Measurements from ENCODE around the gene CRYGA. TPM values are rescaled to one million over a fixed set of nuclear protein-coding genes. Genes with fewer than 3 reads are reported as not detected.

The CRYGA gene
- total RNA-seq, 2 donors from 2014 or later, result not detected

- 73 to 74% methylated on average over 9 of the region's 9 CpGs for WGBS, 2 donors
- ATAC-seq (no peak), DNase-seq (no peak)
- no peak overlapping the region for H3K4me3 ChIP-seq
- H3K4me1 ChIP-seq, result no peaks in the 10 kb centered on the region
- no peaks in the 10 kb centered on the region for H3K36me3 ChIP-seq (replicated peaks in 1 of 2; ENCODE audit: insufficient read depth in 1 of 2, low read depth in 2 of 2)
- no peaks in the 10 kb centered on the region for H3K27me3 ChIP-seq
- H3K27ac ChIP-seq, result no peak overlapping the region
- no peaks in the 10 kb centered on the region for H3K9me3 ChIP-seq
- TF ChIP-seq, protein P1, sequence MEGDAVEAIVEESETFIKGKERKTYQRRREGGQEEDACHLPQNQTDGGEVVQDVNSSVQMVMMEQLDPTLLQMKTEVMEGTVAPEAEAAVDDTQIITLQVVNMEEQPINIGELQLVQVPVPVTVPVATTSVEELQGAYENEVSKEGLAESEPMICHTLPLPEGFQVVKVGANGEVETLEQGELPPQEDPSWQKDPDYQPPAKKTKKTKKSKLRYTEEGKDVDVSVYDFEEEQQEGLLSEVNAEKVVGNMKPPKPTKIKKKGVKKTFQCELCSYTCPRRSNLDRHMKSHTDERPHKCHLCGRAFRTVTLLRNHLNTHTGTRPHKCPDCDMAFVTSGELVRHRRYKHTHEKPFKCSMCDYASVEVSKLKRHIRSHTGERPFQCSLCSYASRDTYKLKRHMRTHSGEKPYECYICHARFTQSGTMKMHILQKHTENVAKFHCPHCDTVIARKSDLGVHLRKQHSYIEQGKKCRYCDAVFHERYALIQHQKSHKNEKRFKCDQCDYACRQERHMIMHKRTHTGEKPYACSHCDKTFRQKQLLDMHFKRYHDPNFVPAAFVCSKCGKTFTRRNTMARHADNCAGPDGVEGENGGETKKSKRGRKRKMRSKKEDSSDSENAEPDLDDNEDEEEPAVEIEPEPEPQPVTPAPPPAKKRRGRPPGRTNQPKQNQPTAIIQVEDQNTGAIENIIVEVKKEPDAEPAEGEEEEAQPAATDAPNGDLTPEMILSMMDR (IDR thresholded peaks at IDR 0.05), result no peak
- TF ChIP-seq POLR2A (IDR thresholded peaks at IDR 0.05), result no peak
- intact Hi-C loops (cut with DNase I), result no loop called here
Observed at GRCh38 chr2:208174144-208174543, 10.8 kb upstream of the CRYGA start.

DNA sequence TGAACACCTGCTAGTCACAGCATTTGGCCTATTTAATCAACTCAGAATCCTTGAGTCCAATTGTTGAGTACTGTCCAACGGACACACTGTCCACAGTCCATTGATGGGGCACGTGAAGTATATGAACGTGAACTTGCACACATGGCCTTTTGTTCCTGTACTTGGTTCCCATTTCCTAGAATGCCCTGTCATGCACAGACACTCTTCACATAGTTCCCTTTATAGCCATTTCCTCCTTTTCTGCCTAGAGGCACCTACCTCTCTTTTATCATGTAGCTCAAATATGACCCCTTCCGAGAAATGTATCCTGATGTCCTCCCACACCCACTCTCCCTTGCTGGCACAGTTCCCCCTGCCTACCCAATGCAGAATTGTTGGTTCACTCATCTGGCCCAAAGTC is 8.7 kb upstream of the CRYGA start:
- H3K4me1 ChIP-seq, result no peaks in the 10 kb centered on the region
- TF ChIP-seq, protein P1 (IDR thresholded peaks at IDR 0.05), result no peak
- no peaks in the 10 kb centered on the region for H3K27me3 ChIP-seq
- intact Hi-C loops (cut with DNase I), result no loop called here
- H3K27ac ChIP-seq, result no peak overlapping the region
- no peaks in the 10 kb centered on the region for H3K9me3 ChIP-seq
- ATAC-seq (no peak), DNase-seq (peak in 1 of 4 donors; percentile 44)
- H3K36me3 ChIP-seq (replicated peaks in 1 of 2; ENCODE audit: insufficient read depth in 1 of 2, low read depth in 2 of 2), result no peaks in the 10 kb centered on the region
- WGBS, 2 donors, result 51 to 77% methylated on average over 4 of the region's 4 CpGs
- H3K4me3 ChIP-seq, result no peak overlapping the region

- no peak for DNase-seq
- Histone ChIP-seq H3K27me3 (no peaks in the 10 kb centered on the region), H3K4me3 (no peak overlapping the region), H3K36me3 (replicated peaks in 1 of 2; ENCODE audit: insufficient read depth in 1 of 2, low read depth in 2 of 2) (no peaks in the 10 kb centered on the region), H3K27ac (no peak overlapping the region), H3K9me3 (no peaks in the 10 kb centered on the region), H3K4me1 (no peaks in the 10 kb centered on the region)
- 70 to 87% methylated on average over 2 of the region's 2 CpGs for WGBS, 2 donors
- ATAC-seq, result no peak
- TF ChIP-seq, protein P1 (IDR thresholded peaks at IDR 0.05), result no peak
- no peak for TF ChIP-seq POLR2A (IDR thresholded peaks at IDR 0.05)
- intact Hi-C loops (cut with DNase I), result no loop called here
Observed at GRCh38 chr2:208164951-208165755, 1.8 kb upstream of the CRYGA start.

DNA sequence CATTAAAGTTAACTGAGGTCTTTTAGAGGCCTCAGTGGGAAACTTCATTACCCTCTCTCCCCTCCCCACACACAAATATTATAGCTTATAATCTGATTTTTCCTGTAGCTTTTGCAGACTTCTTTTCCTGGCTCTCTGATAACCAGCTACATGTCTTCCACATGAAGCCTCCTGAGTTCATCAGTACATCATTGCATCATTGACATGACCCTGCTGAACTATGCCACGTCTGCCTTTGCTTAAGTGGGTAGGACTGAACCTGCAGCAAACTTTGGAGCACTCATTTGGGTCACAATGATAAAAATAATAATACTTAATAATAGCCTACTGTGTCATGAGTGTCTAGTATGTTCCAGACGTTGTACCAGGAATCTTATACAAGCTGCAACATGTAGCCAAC is 7.0 kb downstream of the CRYGA start:
- DNase-seq (no peak), ATAC-seq (no peak)
- Histone ChIP-seq H3K9me3 (no peaks in the 10 kb centered on the region), H3K36me3 (replicated peaks in 1 of 2; ENCODE audit: insufficient read depth in 1 of 2, low read depth in 2 of 2) (no peaks in the 10 kb centered on the region), H3K4me1 (no peaks in the 10 kb centered on the region), H3K27ac (no peak overlapping the region), H3K4me3 (no peak overlapping the region), H3K27me3 (no peaks in the 10 kb centered on the region)
- intact Hi-C loops (cut with DNase I), result no loop called here
- no peak for TF ChIP-seq POLR2A (IDR thresholded peaks at IDR 0.05)
- TF ChIP-seq, protein P1 (IDR thresholded peaks at IDR 0.05), result no peak
- 62 to 72% methylated on average over 2 of the region's 2 CpGs for WGBS, 2 donors

GRCh38 chr2:208153156-208153555 is 10.2 kb downstream of the CRYGA start:
- no peak for TF ChIP-seq POLR2A (IDR thresholded peaks at IDR 0.05)
- TF ChIP-seq, protein P1 (IDR thresholded peaks at IDR 0.05), result no peak
- intact Hi-C loops (cut with DNase I), result no loop called here
- Histone ChIP-seq H3K27me3 (no peaks in the 10 kb centered on the region), H3K4me3 (no peak overlapping the region), H3K4me1 (no peaks in the 10 kb centered on the region), H3K36me3 (replicated peaks in 1 of 2; ENCODE audit: insufficient read depth in 1 of 2, low read depth in 2 of 2) (no peaks in the 10 kb centered on the region), H3K9me3 (no peaks in the 10 kb centered on the region), H3K27ac (no peak overlapping the region)
- DNase-seq (no peak), ATAC-seq (no peak)

Data from body of pancreas (tissue), 4 donors.